ENCODE measurements around the gene DCTN3. TPM values are rescaled to one million over a fixed set of nuclear protein-coding genes. Genes with fewer than 3 reads are reported as not detected.

The DCTN3 gene
- total and polyA plus RNA-seq, 12 donors, result 30.5 to 143 (median 127) TPM

GRCh38 chr9:34615132-34615531 is 5.2 kb downstream of the DCTN3 start:
- intact Hi-C loops (cut with DNase I), result loop anchor here in 1 of 10 donors (2.0 kb wide), 1 partner anchor 18 kb away; no protein-coding TSS in a partner anchor
- peaks cover 0 to 56% (median 12%) of the 10 kb centered on the region in 9 donors for H3K36me3 ChIP-seq

GRCh38 chr9:34612788-34613390 is 7.4 kb downstream of the DCTN3 start:
- DNase-seq (peak; percentile 71 to 83), ATAC-seq (peak; percentile 45 to 84 (median 72))
- TF ChIP-seq CTCF (IDR thresholded peaks at IDR 0.05), result peak; percentile 79 to 94 (median 87)
- intact Hi-C loops (cut with DNase I), result loop anchor here in 6 of 10 donors (1.0 to 5.0 kb wide), 6 partner anchors 7 to 281 kb away; partner anchors contain the start of gene DCTN3 (in 1 of the 6)
- 3% methylated on average over 15 of the region's 15 CpGs for WGBS, 2 donors
- Histone ChIP-seq H3K27ac (peak overlapping the region in 9 of 10 donors; percentile 71 to 98 (median 92)), H3K4me1 (peaks cover 2 to 31% (median 25%) of the 10 kb centered on the region in 9 donors), H3K36me3 (peaks cover 0 to 47% (median 12%) of the 10 kb centered on the region in 9 donors), H3K27me3 (no peaks in the 10 kb centered on the region), H3K9me3 (no peaks in the 10 kb centered on the region), H3K4me3 (peak overlapping the region; percentile 34 to 86 (median 79))

More at GRCh38 chr9:34615132-34615531, 5.2 kb downstream of the DCTN3 start:
- ATAC-seq (no peak), DNase-seq (no peak)
- no peaks in the 10 kb centered on the region for H3K9me3 ChIP-seq
- 91 to 94% methylated on average over 2 of the region's 2 CpGs for WGBS, 2 donors
- H3K27me3 ChIP-seq, result no peaks in the 10 kb centered on the region
- no peak for TF ChIP-seq CTCF (IDR thresholded peaks at IDR 0.05)
- peaks cover 2 to 40% (median 35%) of the 10 kb centered on the region in 9 donors for H3K4me1 ChIP-seq
- H3K27ac ChIP-seq, result no peak overlapping the region
- H3K4me3 ChIP-seq, result no peak overlapping the region

GRCh38 chr9:34611811-34612787 is 8.2 kb downstream of the DCTN3 start, which contains the start of gene RPP25L:
Gene RPP25L, minus strand, starts transcription at chr9:34612097. Its CDS starts 801 bp downstream, at chr9:34611296.
- DNase-seq (peak; percentile 88 to 93), ATAC-seq (peak; percentile 95 to 99 (median 97))
- Histone ChIP-seq H3K4me3 (peak within 1 kb of the TSS; percentile 34 to 86 (median 79)), H3K9me3 (no peaks in the 10 kb centered on the region), H3K4me1 (peaks cover 2 to 31% (median 25%) of the 10 kb centered on the region in 9 donors), H3K36me3 (peaks cover 0 to 39% (median 8%) of the 10 kb centered on the region in 9 donors), H3K27me3 (no peaks in the 10 kb centered on the region), H3K27ac (peak within 1 kb of the TSS; percentile 71 to 98 (median 92))
- 1% methylated on average over 73 to 77 of the region's 77 CpGs for WGBS, 2 donors
- no peak for TF ChIP-seq CTCF (IDR thresholded peaks at IDR 0.05)
- intact Hi-C loops (cut with DNase I), result loop anchor here in 6 of 10 donors (1.0 to 5.0 kb wide), 6 partner anchors 8 to 280 kb away; partner anchors contain the start of gene DCTN3 (in 1 of the 6)

All from heart right ventricle (tissue), 16 donors.